Right lobe of liver (tissue), 6 donors: ENCODE results near the gene EIF4H. TPM values are rescaled to one million over a fixed set of nuclear protein-coding genes. Genes with fewer than 3 reads are reported as not detected.

Experiments
- ATAC-seq, 4 donors: fragments of 200-7000 bp; cut with Tn5 transposase; one replicate each; pipeline ENCODE4 v1.9.1; 2020; ENCODE audit warnings: mild to moderate bottlenecking in 4 of 4, moderate library complexity in 4 of 4
- DNase-seq, 3 donors: peaks; one replicate each; pipeline ENCODE4 v3.0.0-alpha.2; 2020
- H3K27ac ChIP-seq, 3 donors: fragments of 200-600 bp; one replicate each; pipeline ENCODE4 v1.8.0; 2022
- H3K27me3 ChIP-seq, 2 donors: fragments of 200-600 bp; one replicate each; pipeline ENCODE4 v1.8.0; 2022
- H3K36me3 ChIP-seq, 4 donors: fragments of 200-600 bp; sonication (generic) in 1 of 4; one replicate each; pipeline versions ENCODE4 v1.5.1 to v1.8.0; 2017 to 2022; ENCODE audit warnings: control low read depth in 1 of 4
- H3K4me1 ChIP-seq, 4 donors: fragments of 200-600 bp; sonication (generic) in 1 of 4; one replicate each; pipeline versions ENCODE4 v1.5.1 to v1.8.0; 2017 to 2022; ENCODE audit warnings: control low read depth in 1 of 4
- H3K4me3 ChIP-seq, 3 donors: fragments of 200-600 bp; one replicate each; pipeline ENCODE4 v1.8.0; 2022
- H3K9me3 ChIP-seq, 4 donors: fragments of 200-600 bp; sonication (generic) in 1 of 4; one replicate each; pipeline versions ENCODE4 v1.5.1 to v1.8.0; 2017 to 2022; ENCODE audit warnings: control low read depth in 1 of 4
- CTCF ChIP-seq, 4 donors: fragments of 200-600 bp in 3 of 4; fragments of 450-650 bp in 1 of 4; IDR thresholded peaks; one replicate each; pipeline versions ENCODE4 v1.5.1 to v1.8.0; 2016 to 2022; ENCODE audit warnings: antibody characterized with exemption in 4 of 4, mild to moderate bottlenecking in 2 of 4
- POLR2A ChIP-seq: fragments of 450-650 bp; IDR thresholded peaks from one replicate; pipeline ENCODE4 v1.6.1; 2017; ENCODE audit warnings: antibody characterized with exemption, mild to moderate bottlenecking
- WGBS: methylation state at CpG from one replicate; pipeline ENCODE4 v1.1.6; 2018; ENCODE audit warnings: low coverage, low lambda C conversion rate; ENCODE audit not compliant: insufficient coverage; ENCODE audit errors: missing lambda C conversion rate; 5-methylcytosine and 5-hydroxymethylcytosine counted together
- intact Hi-C, 2 donors: fragments of 100-400 bp; cut with DNase I; formaldehyde crosslinking; loops; one replicate each; pipeline versions ENCODE4 v1.11.2 to v1.14.1; 2022
- total RNA-seq, 6 experiments: library from RNA; depleted of rRNA in 2 of 6; stranded (reverse); fragments of >200 nt in 2 of 6; fragmentation: NEBNext Ultra II Directional in 3 of 6; extraction: Animal tissue kit (Norgen Biotek cat#: 25700) in 3 of 6; gene quantifications; one replicate each; pipeline versions ENCODE4 v1.1.0 to v1.2.4, GENCODE V29; 2016 to 2023
- donor health status: DM: no; HTN: yes; CAD: no.
- donor health status: DM: no; HTN: no; CAD: no.
- donor health status: DM: no; HTN: no; CAD: no.
- donor health status: DM: no; HTN: yes; CAD: no.
- donor health status: DM: no; HTN: yes; CAD: no.

EIF4H gene
- total RNA-seq, 6 experiments from 2014 or later = 117 to 128 (median 118) TPM

- DNase-seq (no peak), ATAC-seq (peak; percentile 22 to 58 (median 38))
- Histone ChIP-seq H3K27ac (no peak overlapping the region), H3K9me3 (no peaks in the 10 kb centered on the region), H3K4me3 (no peak overlapping the region), H3K4me1 (peaks cover 0 to 5% (median 0%) of the 10 kb centered on the region in 4 donors), H3K36me3 (no peaks in the 10 kb centered on the region), H3K27me3 (no peaks in the 10 kb centered on the region)
- WGBS = 83% methylated on average over 2 of the region's 5 CpGs
- no peak for TF ChIP-seq POLR2A
- no peak for TF ChIP-seq CTCF (IDR thresholded peaks at IDR 0.05)
- intact Hi-C loops = no loop called here
Measured at GRCh38 chr7:74226633-74227032, 52.5 kb downstream of the EIF4H start.

GRCh38 chr7:74228951-74229900, 55.1 kb downstream of the EIF4H start:
- H3K27me3 ChIP-seq = no peaks in the 10 kb centered on the region
- TF ChIP-seq POLR2A (no peak), CTCF (IDR thresholded peaks at IDR 0.05) (no peak)
- H3K4me3 ChIP-seq = no peak overlapping the region
- DNase-seq (no peak), ATAC-seq (no peak)
- no peak overlapping the region for H3K27ac ChIP-seq
- H3K36me3 ChIP-seq = peaks cover 0 to 3% (median 0%) of the 10 kb centered on the region in 4 donors
- intact Hi-C loops = no loop called here
- no peaks in the 10 kb centered on the region for H3K9me3 ChIP-seq
- 83% methylated on average over 5 of the region's 9 CpGs for WGBS
- peaks cover 0 to 1% (median 0%) of the 10 kb centered on the region in 4 donors for H3K4me1 ChIP-seq

- Histone ChIP-seq H3K4me3 (no peak overlapping the region), H3K36me3 (peaks cover 0 to 16% (median 3%) of the 10 kb centered on the region in 4 donors), H3K4me1 (no peaks in the 10 kb centered on the region), H3K9me3 (no peaks in the 10 kb centered on the region), H3K27me3 (no peaks in the 10 kb centered on the region), H3K27ac (peak overlapping the region in 1 of 3 donors; percentile 18)
- DNase-seq (no peak), ATAC-seq (peak in 3 of 4 donors; percentile 31 to 55 (median 44))
- 80% methylated on average over 10 of the region's 15 CpGs for WGBS
- TF ChIP-seq CTCF (IDR thresholded peaks at IDR 0.05) (no peak), POLR2A (no peak)
- intact Hi-C loops = no loop called here
Measured at GRCh38 chr7:74230446-74231231, 56.5 kb downstream of the EIF4H start.

- intact Hi-C loops = no loop called here
- WGBS = 74% methylated on average over 7 of the region's 12 CpGs
- Histone ChIP-seq H3K4me3 (no peak overlapping the region), H3K36me3 (peaks cover 0 to 18% (median 6%) of the 10 kb centered on the region in 4 donors), H3K4me1 (no peaks in the 10 kb centered on the region), H3K27me3 (no peaks in the 10 kb centered on the region), H3K27ac (no peak overlapping the region), H3K9me3 (no peaks in the 10 kb centered on the region)
- DNase-seq = no peak
- ATAC-seq = peak in 3 of 4 donors; percentile 19 to 43 (median 31)
- no peak for TF ChIP-seq POLR2A
- TF ChIP-seq CTCF (IDR thresholded peaks at IDR 0.05) = no peak
Measured at GRCh38 chr7:74231232-74231590, 57.1 kb downstream of the EIF4H start.
